ENCODE data around the gene AKT3. TPM values are rescaled to one million over a fixed set of nuclear protein-coding genes. Genes with fewer than 3 reads are reported as not detected.

Gene AKT3
- total RNA-seq, 2 experiments from 2014 or later = 80.4 to 88.5 TPM

DNA sequence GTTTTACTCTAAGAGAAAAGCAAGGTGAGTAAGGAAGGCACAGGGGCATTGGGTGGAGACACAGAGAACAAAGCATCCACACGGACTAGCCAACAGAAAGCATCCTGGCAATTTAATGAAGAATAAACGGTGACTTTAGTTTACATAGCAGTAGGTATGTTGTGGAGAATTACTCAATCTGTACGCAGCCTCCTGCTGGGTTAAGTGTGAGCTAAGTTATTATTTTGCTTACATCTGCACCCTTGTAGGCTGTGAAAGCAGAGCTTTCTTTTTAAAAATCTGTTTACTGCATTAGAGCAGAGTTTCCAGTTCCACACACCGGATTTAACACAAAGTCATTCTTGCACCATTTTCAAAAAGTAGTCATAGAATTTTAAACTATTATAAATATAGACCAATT lies 144.5 kb downstream of the AKT3 start:
- ATAC-seq (ENCODE audit: poor library complexity) (no peak), DNase-seq (no peak)
- H3K4me3 ChIP-seq (ENCODE audit: low read length) = no peak overlapping the region
- no peaks in the 10 kb centered on the region for H3K36me3 ChIP-seq (ENCODE audit: insufficient read depth, low read length)
- POLR2A ChIA-PET = no interaction called here
- no peaks in the 10 kb centered on the region for H3K27me3 ChIP-seq (ENCODE audit: control insufficient read depth in 1 of 2, insufficient read depth in 2 of 2, low read length in 2 of 2)
- no peaks in the 10 kb centered on the region for H3K9me3 ChIP-seq (ENCODE audit: control insufficient read depth in 1 of 2, insufficient read depth in 1 of 2, low read length in 2 of 2)
- intact Hi-C loops (cut with DNase I, micrococcal nuclease) = loop anchor here in 1 of 2 experiments (5.0 kb wide), 3 partner anchors 42 to 567 kb away; no protein-coding TSS in a partner anchor
- H3K27me3 Mint-ChIP-seq = no peaks in the 10 kb centered on the region
- TF ChIP-seq, protein P1, sequence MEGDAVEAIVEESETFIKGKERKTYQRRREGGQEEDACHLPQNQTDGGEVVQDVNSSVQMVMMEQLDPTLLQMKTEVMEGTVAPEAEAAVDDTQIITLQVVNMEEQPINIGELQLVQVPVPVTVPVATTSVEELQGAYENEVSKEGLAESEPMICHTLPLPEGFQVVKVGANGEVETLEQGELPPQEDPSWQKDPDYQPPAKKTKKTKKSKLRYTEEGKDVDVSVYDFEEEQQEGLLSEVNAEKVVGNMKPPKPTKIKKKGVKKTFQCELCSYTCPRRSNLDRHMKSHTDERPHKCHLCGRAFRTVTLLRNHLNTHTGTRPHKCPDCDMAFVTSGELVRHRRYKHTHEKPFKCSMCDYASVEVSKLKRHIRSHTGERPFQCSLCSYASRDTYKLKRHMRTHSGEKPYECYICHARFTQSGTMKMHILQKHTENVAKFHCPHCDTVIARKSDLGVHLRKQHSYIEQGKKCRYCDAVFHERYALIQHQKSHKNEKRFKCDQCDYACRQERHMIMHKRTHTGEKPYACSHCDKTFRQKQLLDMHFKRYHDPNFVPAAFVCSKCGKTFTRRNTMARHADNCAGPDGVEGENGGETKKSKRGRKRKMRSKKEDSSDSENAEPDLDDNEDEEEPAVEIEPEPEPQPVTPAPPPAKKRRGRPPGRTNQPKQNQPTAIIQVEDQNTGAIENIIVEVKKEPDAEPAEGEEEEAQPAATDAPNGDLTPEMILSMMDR (IDR thresholded peaks at IDR 0.05) = no peak
- H3K36me3 Mint-ChIP-seq (ENCODE audit: low read depth) = peaks cover 5% of the 10 kb centered on the region
- H3K4me1 ChIP-seq (ENCODE audit: insufficient read depth, low read length) = no peaks in the 10 kb centered on the region
- no peak overlapping the region for H3K27ac ChIP-seq (ENCODE audit: low read depth in 1 of 2, low read length in 2 of 2)
- H3K4me3 Mint-ChIP-seq = no peak overlapping the region
- peaks cover 9% of the 10 kb centered on the region for H3K4me1 Mint-ChIP-seq (ENCODE audit: low read depth)
- H3K9me3 Mint-ChIP-seq = no peaks in the 10 kb centered on the region
- CTCF ChIA-PET = no interaction called here
- no peak overlapping the region for H3K27ac Mint-ChIP-seq

DNA sequence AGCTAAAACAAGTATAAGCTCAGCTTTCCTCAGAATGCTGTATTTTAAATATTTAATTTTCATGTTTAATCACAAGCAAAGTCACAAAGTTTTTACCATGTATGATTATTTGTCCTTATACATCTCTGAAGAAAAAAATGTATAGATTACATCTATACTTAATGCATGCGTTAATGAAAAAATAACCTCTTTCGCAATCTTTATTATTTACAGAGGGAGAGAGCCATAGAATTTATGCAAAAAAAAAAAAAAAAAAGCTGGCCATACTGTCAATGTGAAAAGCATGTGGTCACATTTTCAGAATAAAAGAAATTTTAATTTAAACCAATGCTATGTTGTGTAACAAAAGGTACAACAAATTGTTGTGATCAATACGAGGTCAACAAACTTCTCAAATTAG lies 148.2 kb downstream of the AKT3 start:
- no peak overlapping the region for H3K27ac ChIP-seq (ENCODE audit: low read depth in 1 of 2, low read length in 2 of 2)
- Mint-ChIP-seq H3K27me3 (no peaks in the 10 kb centered on the region), H3K4me1 (ENCODE audit: low read depth) (peaks cover 5% of the 10 kb centered on the region), H3K27ac (no peak overlapping the region), H3K36me3 (ENCODE audit: low read depth) (peaks cover 6% of the 10 kb centered on the region), H3K4me3 (no peak overlapping the region), H3K9me3 (no peaks in the 10 kb centered on the region)
- intact Hi-C loops (cut with DNase I, micrococcal nuclease) = no loop called here
- no peak for ATAC-seq (ENCODE audit: poor library complexity)
- DNase-seq = no peak
- POLR2A ChIA-PET = no interaction called here
- no peaks in the 10 kb centered on the region for H3K27me3 ChIP-seq (ENCODE audit: control insufficient read depth in 1 of 2, insufficient read depth in 2 of 2, low read length in 2 of 2)
- no peaks in the 10 kb centered on the region for H3K4me1 ChIP-seq (ENCODE audit: insufficient read depth, low read length)
- CTCF ChIA-PET = interaction anchor here (0.6 kb wide), 1 partner anchor 1092 kb away, joined by 3 read pairs; no protein-coding TSS in a partner anchor
- no peak overlapping the region for H3K4me3 ChIP-seq (ENCODE audit: low read length)
- TF ChIP-seq, protein P1 (IDR thresholded peaks at IDR 0.05) = no peak
- H3K36me3 ChIP-seq (ENCODE audit: insufficient read depth, low read length) = no peaks in the 10 kb centered on the region
- no peaks in the 10 kb centered on the region for H3K9me3 ChIP-seq (ENCODE audit: control insufficient read depth in 1 of 2, insufficient read depth in 1 of 2, low read length in 2 of 2)

DNA sequence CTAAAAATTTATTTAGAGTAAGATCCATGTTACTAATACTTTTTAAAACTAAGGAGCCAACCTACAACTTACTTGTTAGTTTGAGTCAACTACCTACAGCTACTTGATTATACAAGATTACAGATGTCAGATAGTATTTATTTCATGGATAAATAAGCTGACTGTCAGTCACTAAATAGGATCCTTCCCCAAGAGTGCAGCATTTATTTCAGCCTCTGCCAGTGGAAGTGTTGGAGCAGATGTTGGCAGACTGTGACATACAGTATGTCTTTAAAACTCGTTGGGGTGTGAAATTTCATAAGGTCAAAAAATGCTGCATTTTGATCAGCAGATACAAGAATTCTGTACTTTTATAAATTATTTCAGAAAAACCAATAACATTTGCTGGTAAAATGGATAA lies 156.2 kb downstream of the AKT3 start:
- intact Hi-C loops (cut with DNase I, micrococcal nuclease) = no loop called here
- ChIA-PET POLR2A (no interaction called here), CTCF (interaction anchor here (1.0 to 1.3 kb wide), 2 partner anchors 29 to 38 kb away, joined by 3 read pairs; no protein-coding TSS in a partner anchor)
- Histone ChIP-seq H3K36me3 (ENCODE audit: insufficient read depth, low read length) (peaks cover 29% of the 10 kb centered on the region), H3K9me3 (ENCODE audit: control insufficient read depth in 1 of 2, insufficient read depth in 1 of 2, low read length in 2 of 2) (no peaks in the 10 kb centered on the region), H3K27ac (ENCODE audit: low read depth in 1 of 2, low read length in 2 of 2) (no peak overlapping the region), H3K27me3 (ENCODE audit: control insufficient read depth in 1 of 2, insufficient read depth in 2 of 2, low read length in 2 of 2) (no peaks in the 10 kb centered on the region), H3K4me3 (ENCODE audit: low read length) (no peak overlapping the region), H3K4me1 (ENCODE audit: insufficient read depth, low read length) (no peaks in the 10 kb centered on the region)
- H3K27ac Mint-ChIP-seq = no peak overlapping the region
- no peaks in the 10 kb centered on the region for H3K9me3 Mint-ChIP-seq
- TF ChIP-seq, protein P1 (IDR thresholded peaks at IDR 0.05) = no peak
- ATAC-seq (ENCODE audit: poor library complexity) (no peak), DNase-seq (no peak)
- H3K27me3 Mint-ChIP-seq = no peaks in the 10 kb centered on the region
- peaks cover 49% of the 10 kb centered on the region for H3K36me3 Mint-ChIP-seq (ENCODE audit: low read depth)
- H3K4me3 Mint-ChIP-seq = no peak overlapping the region
- H3K4me1 Mint-ChIP-seq (ENCODE audit: low read depth) = peaks cover 5% of the 10 kb centered on the region
